Ishikawa (cell line): ENCODE data around the gene TNS1.

ENCODE experiments used
- CREB1 ChIP-seq: IDR thresholded peaks from 2 replicates; pipeline ENCODE4 v1.6.1; 2012; ENCODE audit warnings: low read depth
- EGR1 ChIP-seq: IDR thresholded peaks from 2 replicates; pipeline ENCODE4 v1.6.1; 2012
- EP300 ChIP-seq: IDR thresholded peaks from 2 replicates; pipeline ENCODE4 v1.6.1; 2012; ENCODE audit warnings: borderline replicate concordance
- FOXM1 ChIP-seq: IDR thresholded peaks from 2 replicates; pipeline ENCODE4 v1.6.1; 2012; ENCODE audit warnings: low read depth, borderline replicate concordance
- NFIC ChIP-seq: IDR thresholded peaks from 2 replicates; pipeline ENCODE4 v1.6.1; 2012
- RAD21 ChIP-seq: IDR thresholded peaks from 2 replicates; pipeline ENCODE4 v1.6.1; 2012; ENCODE audit warnings: low read depth
- TAF1 ChIP-seq: IDR thresholded peaks from 2 replicates; pipeline ENCODE4 v1.6.1; 2012; ENCODE audit warnings: low read depth, mild to moderate bottlenecking
- TCF12 ChIP-seq: IDR thresholded peaks from 2 replicates; pipeline ENCODE4 v1.6.1; 2012; ENCODE audit warnings: low read depth
- YY1 ChIP-seq: IDR thresholded peaks from 2 replicates; pipeline ENCODE4 v1.6.1; 2012; ENCODE audit warnings: low read depth
- ZBTB7A ChIP-seq: IDR thresholded peaks from 2 replicates; pipeline ENCODE4 v1.6.1; 2012; ENCODE audit warnings: low read depth
- TF ChIP-seq, protein P1 (sequence below): IDR thresholded peaks from 2 replicates; pipeline ENCODE4 v1.6.1; 2012
- TF ChIP-seq, protein P2 (sequence below): IDR thresholded peaks from 2 replicates; pipeline ENCODE4 v1.6.1; 2012; ENCODE audit warnings: low read depth, mild to moderate bottlenecking
- TF ChIP-seq, protein P3 (sequence below): IDR thresholded peaks from 2 replicates; pipeline ENCODE4 v1.6.1; 2012

DNA sequence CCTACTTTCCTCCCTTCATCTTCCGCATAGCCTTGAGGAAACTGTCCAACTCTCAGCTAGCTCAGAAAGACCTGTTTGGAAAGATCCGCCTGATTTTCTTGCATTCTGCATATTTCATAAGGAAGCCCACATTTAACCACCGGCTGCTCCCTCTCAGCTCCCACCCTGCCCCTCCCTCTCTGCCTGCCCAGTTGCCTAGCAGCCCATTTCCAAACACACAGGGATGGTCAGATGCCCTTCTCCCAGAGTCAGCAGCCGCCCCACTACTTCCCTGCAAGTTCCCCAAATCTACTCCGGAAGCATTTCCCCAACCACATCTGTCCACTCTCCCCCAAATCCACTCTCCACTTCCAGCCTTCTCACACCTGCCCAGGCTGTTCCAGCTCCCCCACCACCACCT is 96.0 kb downstream of the TNS1 start:
- TF ChIP-seq RAD21, result no peak
- TF ChIP-seq TAF1, result no peak
- no peak for TF ChIP-seq YY1
- no peak for TF ChIP-seq EP300
- TF ChIP-seq FOXM1, result no peak
- TF ChIP-seq, protein P1, sequence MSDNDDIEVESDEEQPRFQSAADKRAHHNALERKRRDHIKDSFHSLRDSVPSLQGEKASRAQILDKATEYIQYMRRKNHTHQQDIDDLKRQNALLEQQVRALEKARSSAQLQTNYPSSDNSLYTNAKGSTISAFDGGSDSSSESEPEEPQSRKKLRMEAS, result no peak
- no peak for TF ChIP-seq CREB1
- TF ChIP-seq EGR1, result no peak
- TF ChIP-seq, protein P2, sequence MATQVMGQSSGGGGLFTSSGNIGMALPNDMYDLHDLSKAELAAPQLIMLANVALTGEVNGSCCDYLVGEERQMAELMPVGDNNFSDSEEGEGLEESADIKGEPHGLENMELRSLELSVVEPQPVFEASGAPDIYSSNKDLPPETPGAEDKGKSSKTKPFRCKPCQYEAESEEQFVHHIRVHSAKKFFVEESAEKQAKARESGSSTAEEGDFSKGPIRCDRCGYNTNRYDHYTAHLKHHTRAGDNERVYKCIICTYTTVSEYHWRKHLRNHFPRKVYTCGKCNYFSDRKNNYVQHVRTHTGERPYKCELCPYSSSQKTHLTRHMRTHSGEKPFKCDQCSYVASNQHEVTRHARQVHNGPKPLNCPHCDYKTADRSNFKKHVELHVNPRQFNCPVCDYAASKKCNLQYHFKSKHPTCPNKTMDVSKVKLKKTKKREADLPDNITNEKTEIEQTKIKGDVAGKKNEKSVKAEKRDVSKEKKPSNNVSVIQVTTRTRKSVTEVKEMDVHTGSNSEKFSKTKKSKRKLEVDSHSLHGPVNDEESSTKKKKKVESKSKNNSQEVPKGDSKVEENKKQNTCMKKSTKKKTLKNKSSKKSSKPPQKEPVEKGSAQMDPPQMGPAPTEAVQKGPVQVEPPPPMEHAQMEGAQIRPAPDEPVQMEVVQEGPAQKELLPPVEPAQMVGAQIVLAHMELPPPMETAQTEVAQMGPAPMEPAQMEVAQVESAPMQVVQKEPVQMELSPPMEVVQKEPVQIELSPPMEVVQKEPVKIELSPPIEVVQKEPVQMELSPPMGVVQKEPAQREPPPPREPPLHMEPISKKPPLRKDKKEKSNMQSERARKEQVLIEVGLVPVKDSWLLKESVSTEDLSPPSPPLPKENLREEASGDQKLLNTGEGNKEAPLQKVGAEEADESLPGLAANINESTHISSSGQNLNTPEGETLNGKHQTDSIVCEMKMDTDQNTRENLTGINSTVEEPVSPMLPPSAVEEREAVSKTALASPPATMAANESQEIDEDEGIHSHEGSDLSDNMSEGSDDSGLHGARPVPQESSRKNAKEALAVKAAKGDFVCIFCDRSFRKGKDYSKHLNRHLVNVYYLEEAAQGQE, result no peak
- TF ChIP-seq, protein P3, sequence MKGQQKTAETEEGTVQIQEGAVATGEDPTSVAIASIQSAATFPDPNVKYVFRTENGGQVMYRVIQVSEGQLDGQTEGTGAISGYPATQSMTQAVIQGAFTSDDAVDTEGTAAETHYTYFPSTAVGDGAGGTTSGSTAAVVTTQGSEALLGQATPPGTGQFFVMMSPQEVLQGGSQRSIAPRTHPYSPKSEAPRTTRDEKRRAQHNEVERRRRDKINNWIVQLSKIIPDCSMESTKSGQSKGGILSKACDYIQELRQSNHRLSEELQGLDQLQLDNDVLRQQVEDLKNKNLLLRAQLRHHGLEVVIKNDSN, result no peak
- TF ChIP-seq ZBTB7A, result no peak
- TF ChIP-seq NFIC, result no peak
- no peak for TF ChIP-seq TCF12
